MM.1S (cell line): ENCODE results near the gene KCTD6.

Experiments
- EZH2 ChIP-seq: fragments of 300-600 bp; sonication (generic); optimal IDR thresholded peaks from 2 replicates; pipeline ENCODE3; 2017; ENCODE audit warnings: low read depth, mild to moderate bottlenecking, antibody characterized with exemption, low read length, mixed read lengths
- EZH2phosphoT487 ChIP-seq: fragments of 300-600 bp; sonication (generic); IDR thresholded peaks from 2 replicates; pipeline ENCODE4 v1.6.1; 2018; ENCODE audit warnings: antibody characterized with exemption, low read length
- TF ChIP-seq, protein P1 (sequence below): fragments of 300-600 bp; sonication (generic); IDR thresholded peaks from 2 replicates; pipeline ENCODE4 v1.5.1; 2016; ENCODE audit warnings: antibody characterized with exemption, low read length, mixed read lengths

DNA sequence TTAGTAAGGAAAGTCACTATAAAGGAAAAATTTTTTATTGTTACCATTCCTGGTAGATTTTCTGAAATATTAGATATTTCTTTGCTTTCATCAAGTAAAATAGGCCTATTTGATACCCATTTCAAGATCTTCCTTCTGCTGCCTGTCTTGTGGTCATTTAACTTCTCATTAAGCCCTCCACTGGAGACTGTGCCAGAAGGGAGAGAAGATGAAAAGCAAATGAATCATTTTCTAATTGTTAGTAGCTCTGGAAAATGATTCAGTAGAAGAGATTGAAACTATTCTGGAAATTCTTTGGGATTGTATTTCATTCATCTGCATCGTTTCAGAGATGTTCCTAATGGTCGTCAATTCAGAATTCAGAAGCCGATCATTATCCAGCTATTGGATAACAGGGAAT lies 3.2 kb downstream of the KCTD6 start:
- no peak for TF ChIP-seq EZH2
- TF ChIP-seq, protein P1, sequence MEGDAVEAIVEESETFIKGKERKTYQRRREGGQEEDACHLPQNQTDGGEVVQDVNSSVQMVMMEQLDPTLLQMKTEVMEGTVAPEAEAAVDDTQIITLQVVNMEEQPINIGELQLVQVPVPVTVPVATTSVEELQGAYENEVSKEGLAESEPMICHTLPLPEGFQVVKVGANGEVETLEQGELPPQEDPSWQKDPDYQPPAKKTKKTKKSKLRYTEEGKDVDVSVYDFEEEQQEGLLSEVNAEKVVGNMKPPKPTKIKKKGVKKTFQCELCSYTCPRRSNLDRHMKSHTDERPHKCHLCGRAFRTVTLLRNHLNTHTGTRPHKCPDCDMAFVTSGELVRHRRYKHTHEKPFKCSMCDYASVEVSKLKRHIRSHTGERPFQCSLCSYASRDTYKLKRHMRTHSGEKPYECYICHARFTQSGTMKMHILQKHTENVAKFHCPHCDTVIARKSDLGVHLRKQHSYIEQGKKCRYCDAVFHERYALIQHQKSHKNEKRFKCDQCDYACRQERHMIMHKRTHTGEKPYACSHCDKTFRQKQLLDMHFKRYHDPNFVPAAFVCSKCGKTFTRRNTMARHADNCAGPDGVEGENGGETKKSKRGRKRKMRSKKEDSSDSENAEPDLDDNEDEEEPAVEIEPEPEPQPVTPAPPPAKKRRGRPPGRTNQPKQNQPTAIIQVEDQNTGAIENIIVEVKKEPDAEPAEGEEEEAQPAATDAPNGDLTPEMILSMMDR, result no peak
- TF ChIP-seq EZH2phosphoT487, result no peak
